ENCODE results near the gene FAF1. TPM values are rescaled to one million over a fixed set of nuclear protein-coding genes. Genes with fewer than 3 reads are reported as not detected.

Gene FAF1
- total RNA-seq, 6 experiments from 2014 or later = 24.1 to 32.4 (median 31.6) TPM

DNA sequence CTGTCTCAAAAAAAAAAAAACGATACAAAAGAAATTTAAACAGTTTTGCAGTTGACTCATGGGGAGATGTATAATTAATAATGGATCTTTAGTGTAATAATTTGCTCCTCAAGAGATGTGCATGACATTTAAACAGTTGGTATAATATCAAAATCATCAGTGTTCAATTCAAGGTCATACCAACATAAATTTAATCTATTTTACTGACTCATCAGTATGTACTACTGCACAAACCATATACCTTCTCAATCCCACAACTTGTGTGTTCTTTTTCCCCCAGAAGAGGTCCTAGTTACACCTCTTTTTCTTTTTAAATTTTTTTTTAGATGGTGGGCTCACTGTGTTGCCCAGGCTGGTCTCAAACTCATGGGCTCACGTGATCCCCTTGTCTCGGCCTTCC lies 33.6 kb upstream of the FAF1 start:
- TF ChIP-seq, protein P1, sequence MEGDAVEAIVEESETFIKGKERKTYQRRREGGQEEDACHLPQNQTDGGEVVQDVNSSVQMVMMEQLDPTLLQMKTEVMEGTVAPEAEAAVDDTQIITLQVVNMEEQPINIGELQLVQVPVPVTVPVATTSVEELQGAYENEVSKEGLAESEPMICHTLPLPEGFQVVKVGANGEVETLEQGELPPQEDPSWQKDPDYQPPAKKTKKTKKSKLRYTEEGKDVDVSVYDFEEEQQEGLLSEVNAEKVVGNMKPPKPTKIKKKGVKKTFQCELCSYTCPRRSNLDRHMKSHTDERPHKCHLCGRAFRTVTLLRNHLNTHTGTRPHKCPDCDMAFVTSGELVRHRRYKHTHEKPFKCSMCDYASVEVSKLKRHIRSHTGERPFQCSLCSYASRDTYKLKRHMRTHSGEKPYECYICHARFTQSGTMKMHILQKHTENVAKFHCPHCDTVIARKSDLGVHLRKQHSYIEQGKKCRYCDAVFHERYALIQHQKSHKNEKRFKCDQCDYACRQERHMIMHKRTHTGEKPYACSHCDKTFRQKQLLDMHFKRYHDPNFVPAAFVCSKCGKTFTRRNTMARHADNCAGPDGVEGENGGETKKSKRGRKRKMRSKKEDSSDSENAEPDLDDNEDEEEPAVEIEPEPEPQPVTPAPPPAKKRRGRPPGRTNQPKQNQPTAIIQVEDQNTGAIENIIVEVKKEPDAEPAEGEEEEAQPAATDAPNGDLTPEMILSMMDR (IDR thresholded peaks at IDR 0.05) = no peak
- TF ChIP-seq POLR2A (IDR thresholded peaks at IDR 0.05) = no peak
- WGBS (ENCODE audit: insufficient coverage, low coverage, low lambda C conversion rate, missing lambda C conversion rate) = 100% methylated on average over 3 of the region's 3 CpGs
- ATAC-seq = no peak
- Histone ChIP-seq H3K4me3 (no peak overlapping the region), H3K36me3 (no peaks in the 10 kb centered on the region), H3K27ac (no peak overlapping the region), H3K4me1 (no peaks in the 10 kb centered on the region), H3K27me3 (no peaks in the 10 kb centered on the region), H3K9me3 (no peaks in the 10 kb centered on the region)
- no peak for DNase-seq
- intact Hi-C loops (cut with DNase I) = no loop called here

DNA sequence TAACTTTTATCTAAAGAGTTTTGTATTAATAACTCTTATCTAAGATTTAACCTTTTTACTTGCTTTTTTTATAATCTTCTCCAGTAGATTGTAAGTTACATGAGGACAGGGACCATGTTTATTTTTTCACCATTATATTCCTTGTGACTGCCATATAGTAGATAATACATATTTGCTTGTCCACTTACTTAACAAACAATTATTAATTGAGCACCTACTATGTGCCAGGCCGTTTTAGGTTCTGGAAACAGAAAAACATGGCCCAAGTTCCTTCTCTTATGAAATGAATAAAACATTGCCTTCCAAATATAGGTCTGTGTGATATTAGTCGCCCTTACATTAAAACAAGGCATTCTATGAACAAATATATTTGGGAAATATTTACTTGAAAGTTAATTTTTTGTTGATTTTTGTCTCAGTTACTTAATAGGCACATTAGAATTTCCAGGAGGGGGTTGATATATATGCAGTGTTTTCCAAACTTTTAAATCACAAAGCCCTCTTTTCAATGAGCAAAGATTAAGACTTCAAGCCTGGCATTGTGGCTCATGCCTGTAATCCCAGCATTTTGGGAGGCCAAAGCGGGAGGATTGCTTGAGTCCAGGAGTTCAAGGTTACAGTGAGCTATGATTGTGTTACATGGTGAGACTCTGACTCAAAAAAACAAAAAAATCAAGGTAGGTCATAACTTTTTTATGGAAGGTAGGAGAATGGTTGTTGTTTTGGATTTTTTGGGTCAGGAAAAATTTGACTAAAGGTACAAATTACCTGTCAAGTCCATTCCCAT lies 32.7 kb upstream of the FAF1 start:
- Histone ChIP-seq H3K27ac (no peak overlapping the region), H3K36me3 (no peaks in the 10 kb centered on the region), H3K4me1 (no peaks in the 10 kb centered on the region), H3K9me3 (no peaks in the 10 kb centered on the region), H3K27me3 (no peaks in the 10 kb centered on the region), H3K4me3 (no peak overlapping the region)
- TF ChIP-seq, protein P1 (IDR thresholded peaks at IDR 0.05) = no peak
- TF ChIP-seq POLR2A (IDR thresholded peaks at IDR 0.05) = no peak
- no peak for ATAC-seq
- WGBS (ENCODE audit: insufficient coverage, low coverage, low lambda C conversion rate, missing lambda C conversion rate) = 81% methylated on average over 3 of the region's 3 CpGs
- DNase-seq = no peak
- intact Hi-C loops (cut with DNase I) = no loop called here

DNA sequence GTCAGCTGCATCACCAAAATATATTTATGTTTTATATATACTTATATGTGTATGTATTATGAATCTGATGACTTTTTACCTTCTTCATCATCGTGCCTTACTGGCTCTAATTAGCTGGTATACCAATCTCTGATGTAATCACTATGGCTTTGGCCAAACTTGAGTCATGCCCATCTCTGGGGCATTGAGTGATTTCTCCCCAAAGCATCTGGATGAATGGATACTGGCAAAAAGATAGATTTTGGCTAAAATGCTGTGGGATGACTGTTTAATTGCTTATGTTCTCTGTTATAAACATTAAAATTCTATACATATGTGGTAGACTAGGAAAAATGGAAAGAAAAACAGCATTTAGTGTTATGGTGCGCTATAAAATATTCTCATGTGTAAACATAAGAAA lies 29.6 kb upstream of the FAF1 start:
- TF ChIP-seq, protein P1 (IDR thresholded peaks at IDR 0.05) = no peak
- no peak for TF ChIP-seq POLR2A (IDR thresholded peaks at IDR 0.05)
- Histone ChIP-seq H3K4me1 (no peaks in the 10 kb centered on the region), H3K4me3 (no peak overlapping the region), H3K9me3 (no peaks in the 10 kb centered on the region), H3K36me3 (no peaks in the 10 kb centered on the region), H3K27ac (no peak overlapping the region), H3K27me3 (no peaks in the 10 kb centered on the region)
- WGBS (ENCODE audit: insufficient coverage, low coverage, low lambda C conversion rate, missing lambda C conversion rate) = 96% methylated on average over 2 of the region's 2 CpGs
- ATAC-seq (no peak), DNase-seq (no peak)
- intact Hi-C loops (cut with DNase I) = no loop called here

DNA sequence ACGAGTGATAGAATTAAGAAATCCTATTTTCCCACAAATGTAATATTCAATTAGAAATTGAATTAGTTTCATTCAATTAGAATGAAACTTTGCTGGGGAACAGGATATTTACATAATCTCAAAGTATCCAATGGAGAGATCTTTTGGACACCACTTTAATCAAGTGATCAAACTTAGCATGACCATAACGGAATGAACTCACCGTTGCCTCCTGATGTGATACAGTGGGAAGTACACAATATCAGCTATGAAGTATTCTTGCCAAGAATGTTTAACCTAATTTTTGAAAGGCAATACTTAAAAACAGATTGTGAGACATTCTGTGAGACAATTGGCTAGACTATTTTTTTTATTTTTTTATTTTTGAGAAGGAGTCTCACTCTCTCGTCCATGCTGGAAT lies 26.6 kb upstream of the FAF1 start:
- DNase-seq (no peak), ATAC-seq (no peak)
- TF ChIP-seq POLR2A (IDR thresholded peaks at IDR 0.05) = no peak
- TF ChIP-seq, protein P1 (IDR thresholded peaks at IDR 0.05) = no peak
- H3K27ac ChIP-seq = no peak overlapping the region
- WGBS (ENCODE audit: insufficient coverage, low coverage, low lambda C conversion rate, missing lambda C conversion rate) = 71% methylated on average over 4 of the region's 4 CpGs
- no peaks in the 10 kb centered on the region for H3K36me3 ChIP-seq
- H3K9me3 ChIP-seq = no peaks in the 10 kb centered on the region
- H3K4me3 ChIP-seq = no peak overlapping the region
- intact Hi-C loops (cut with DNase I) = no loop called here
- no peaks in the 10 kb centered on the region for H3K4me1 ChIP-seq
- H3K27me3 ChIP-seq = no peaks in the 10 kb centered on the region

Data from right lobe of liver (tissue), 6 donors.